SU-DHL-6 (cell line): ENCODE results near the gene PHACTR2.
"Not testable (repeated sequence)": the region's sequence is repeated elsewhere in the genome, so short reads cannot be mapped to it uniquely, and the experiment has no call there.

Experiments
- H2AFZ ChIP-seq: fragments of 200-600 bp; sonication (generic); 2 replicates; pipeline ENCODE4 v1.6.1; 2014; ENCODE audit warnings: low read depth, mild to moderate bottlenecking, moderate library complexity, mixed read lengths, antibody characterized with exemption, low read length; ENCODE audit not compliant: severe bottlenecking
- H3F3A ChIP-seq: fragments of 200-600 bp; shearing (Covaris generic); 2 replicates; pipeline ENCODE4 v1.6.0; 2016; ENCODE audit warnings: antibody characterized with exemption, mild to moderate bottlenecking; ENCODE audit not compliant: insufficient read depth
- H3K27ac ChIP-seq: fragments of 200-600 bp; sonication (generic); 2 replicates; pipeline ENCODE4 v1.5.1; 2016; ENCODE audit warnings: low read depth, mild to moderate bottlenecking, low read length, moderate library complexity, mixed read lengths
- H3K27me3 ChIP-seq: fragments of 200-600 bp; sonication (generic), shearing (Covaris generic); 2 replicates; pipeline ENCODE4 v1.6.0; 2014; ENCODE audit warnings: mild to moderate bottlenecking, low read length
- H3K36me3 ChIP-seq: fragments of 200-600 bp; sonication (generic); 2 replicates; pipeline ENCODE4 v1.6.1; 2014; ENCODE audit warnings: mild to moderate bottlenecking, low read length, mixed read lengths
- H3K4me2 ChIP-seq: fragments of 300-600, 200-600 bp; shearing (Covaris generic), sonication (generic); 2 replicates; pipeline ENCODE4 v1.6.0; 2014; ENCODE audit warnings: low read length, low read depth, mild to moderate bottlenecking; ENCODE audit not compliant: poor library complexity, severe bottlenecking
- H3K4me3 ChIP-seq: fragments of 200-600 bp; sonication (generic); 2 replicates; pipeline ENCODE4 v1.5.1; 2014; ENCODE audit warnings: antibody characterized with exemption, low read length, mild to moderate bottlenecking, mixed read lengths; ENCODE audit not compliant: insufficient read depth, poor library complexity, severe bottlenecking
- H3K79me2 ChIP-seq: fragments of 200-600 bp; sonication (generic); 2 replicates; pipeline ENCODE4 v1.6.1; 2014; ENCODE audit warnings: mild to moderate bottlenecking, low read length, moderate library complexity; ENCODE audit not compliant: insufficient read depth
- H3K9ac ChIP-seq: fragments of 200-600 bp; sonication (generic); 2 replicates; pipeline ENCODE4 v1.7.0; 2014; ENCODE audit warnings: mild to moderate bottlenecking, low read length
- H3K9me2 ChIP-seq: fragments of 200-600 bp; sonication (generic); replicated peaks from 2 replicates; pipeline ENCODE4 v1.6.1; 2014; ENCODE audit warnings: low read length; ENCODE audit not compliant: insufficient read depth
- H3K9me3 ChIP-seq: fragments of 200-600 bp; sonication (generic); 2 replicates; pipeline ENCODE4 v1.6.1; 2014; ENCODE audit warnings: low read length, mixed read lengths; ENCODE audit not compliant: insufficient read depth
- H4K20me1 ChIP-seq: fragments of 200-600 bp; sonication (generic); 2 replicates; pipeline ENCODE4 v1.6.1; 2014; ENCODE audit warnings: low read depth, mild to moderate bottlenecking, antibody characterized with exemption, low read length, moderate library complexity, mixed read lengths
- CTCF ChIP-seq: fragments of 200-600 bp; sonication (generic); IDR thresholded peaks from one replicate; pipeline ENCODE4 v1.5.1; 2017; ENCODE audit warnings: antibody characterized with exemption, mild to moderate bottlenecking, low read length, moderate library complexity; ENCODE audit not compliant: insufficient read depth, poor library complexity, severe bottlenecking
- EZH2phosphoT487 ChIP-seq: fragments of 200-600 bp; sonication (generic), shearing (Covaris generic); conservative IDR thresholded peaks from 2 replicates; pipeline ENCODE4 v1.6.1; 2018; ENCODE audit warnings: mild to moderate bottlenecking, antibody characterized with exemption, low read length, moderate library complexity, mixed read lengths

The PHACTR2 gene

GRCh38 chr6:143657809-143658208, 20.0 kb upstream of the PHACTR2 start:
- H3K27me3 ChIP-seq, result no peaks in the 10 kb centered on the region
- no peak overlapping the region for H3K9ac ChIP-seq
- H3K36me3 ChIP-seq, result no peaks in the 10 kb centered on the region
- H3K4me2 ChIP-seq, result no peak overlapping the region
- H4K20me1 ChIP-seq, result no peaks in the 10 kb centered on the region
- no peaks in the 10 kb centered on the region for H3F3A ChIP-seq
- no peaks in the 10 kb centered on the region for H3K9me2 ChIP-seq
- H3K9me3 ChIP-seq, result no peaks in the 10 kb centered on the region
- no peak overlapping the region for H3K27ac ChIP-seq
- H3K4me3 ChIP-seq, result no peak overlapping the region
- no peak overlapping the region for H2AFZ ChIP-seq
- no peak for TF ChIP-seq EZH2phosphoT487
- no peaks in the 10 kb centered on the region for H3K79me2 ChIP-seq

- H3K27me3 ChIP-seq, H3K36me3 ChIP-seq, H3K79me2 ChIP-seq, H3K9me2 ChIP-seq, H3F3A ChIP-seq, H2AFZ ChIP-seq, H3K9me3 ChIP-seq, H3K4me2 ChIP-seq, H3K27ac ChIP-seq, H4K20me1 ChIP-seq, H3K4me3 ChIP-seq, H3K9ac ChIP-seq: not testable (repeated sequence)
Measured at GRCh38 chr6:143660170-143660569, 17.6 kb upstream of the PHACTR2 start.

- no peak for TF ChIP-seq EZH2phosphoT487
- no peaks in the 10 kb centered on the region for H3K27me3 ChIP-seq
- no peaks in the 10 kb centered on the region for H3F3A ChIP-seq
- H3K27ac ChIP-seq, result no peak overlapping the region
- no peaks in the 10 kb centered on the region for H4K20me1 ChIP-seq
- no peak overlapping the region for H3K4me3 ChIP-seq
- H3K36me3 ChIP-seq, result no peaks in the 10 kb centered on the region
- H3K9ac ChIP-seq, result no peak overlapping the region
- no peaks in the 10 kb centered on the region for H3K9me3 ChIP-seq
- H3K9me2 ChIP-seq, result no peaks in the 10 kb centered on the region
- no peak overlapping the region for H3K4me2 ChIP-seq
- no peaks in the 10 kb centered on the region for H3K79me2 ChIP-seq
- H2AFZ ChIP-seq, result no peak overlapping the region
Measured at GRCh38 chr6:143664171-143664570, 13.6 kb upstream of the PHACTR2 start.

- H3K9me2 ChIP-seq, H3K9ac ChIP-seq, H3K27me3 ChIP-seq, H3K4me3 ChIP-seq, H3K79me2 ChIP-seq, H3K9me3 ChIP-seq, H3K27ac ChIP-seq, H3K4me2 ChIP-seq, H3K36me3 ChIP-seq, H2AFZ ChIP-seq, H4K20me1 ChIP-seq, H3F3A ChIP-seq: not testable (repeated sequence)
Measured at GRCh38 chr6:143666007-143666406, 11.8 kb upstream of the PHACTR2 start.

- not testable (repeated sequence) for H3K9ac ChIP-seq, H3F3A ChIP-seq
Measured at GRCh38 chr6:143669483-143669882, 8.3 kb upstream of the PHACTR2 start.

GRCh38 chr6:143673669-143674068, 4.1 kb upstream of the PHACTR2 start:
- no peak overlapping the region for H2AFZ ChIP-seq

More at GRCh38 chr6:143669483-143669882, 8.3 kb upstream of the PHACTR2 start:
- not testable (repeated sequence) for H3K4me3 ChIP-seq, H3K36me3 ChIP-seq, H3K27me3 ChIP-seq, H3K9me2 ChIP-seq, H2AFZ ChIP-seq, H3K9me3 ChIP-seq, H3K27ac ChIP-seq, H3K4me2 ChIP-seq, H4K20me1 ChIP-seq, H3K79me2 ChIP-seq

More at GRCh38 chr6:143673669-143674068, 4.1 kb upstream of the PHACTR2 start:
- H3K9ac ChIP-seq, result no peak overlapping the region
- no peaks in the 10 kb centered on the region for H3F3A ChIP-seq
- H3K79me2 ChIP-seq, result no peaks in the 10 kb centered on the region
- H3K36me3 ChIP-seq, result no peaks in the 10 kb centered on the region
- H3K4me3 ChIP-seq, result no peak overlapping the region
- no peaks in the 10 kb centered on the region for H3K9me2 ChIP-seq
- no peak overlapping the region for H3K4me2 ChIP-seq
- no peaks in the 10 kb centered on the region for H3K27me3 ChIP-seq
- H3K27ac ChIP-seq, result no peak overlapping the region
- TF ChIP-seq EZH2phosphoT487 (no peak), CTCF (no peak)
- H3K9me3 ChIP-seq, result no peaks in the 10 kb centered on the region
- H4K20me1 ChIP-seq, result no peaks in the 10 kb centered on the region
